H1 (cell line): ENCODE measurements around the gene RBMS1.

Source experiments
- CTCF ChIP-seq, 3 experiments: IDR thresholded peaks; 1 replicate in 2 of 3; 2 replicates in 1 of 3; pipeline versions ENCODE4 v1.5.1 to v1.6.1; 2011; ENCODE audit warnings: low read length in 3 of 3, mild to moderate bottlenecking in 3 of 3, inconsistent platforms in 2 of 3, low read depth in 1 of 3, moderate library complexity in 1 of 3; ENCODE audit not compliant: insufficient read depth in 1 of 3; ENCODE audit errors: control extremely low read depth in 1 of 3
- FOSL1 ChIP-seq: IDR thresholded peaks from 2 replicates; pipeline ENCODE4 v1.6.1; 2011; ENCODE audit warnings: mild to moderate bottlenecking, low read depth, low read length, moderate library complexity; ENCODE audit not compliant: insufficient read depth
- MAX ChIP-seq: IDR thresholded peaks from 2 replicates; pipeline ENCODE4 v1.6.1; 2012; ENCODE audit warnings: inconsistent platforms
- NRF1 ChIP-seq: IDR thresholded peaks from 2 replicates; pipeline ENCODE4 v1.6.1; 2011; ENCODE audit warnings: mild to moderate bottlenecking, low read depth, low read length, improper control_type of control experiment
- POLR2A ChIP-seq, 2 experiments: IDR thresholded peaks; 1 replicate in 1 of 2; 2 replicates in 1 of 2; pipeline ENCODE4 v1.6.1; 2011; ENCODE audit warnings: low read depth in 2 of 2, low read length in 2 of 2, mild to moderate bottlenecking in 2 of 2; ENCODE audit errors: control extremely low read depth in 1 of 2
- TAF7 ChIP-seq: optimal IDR thresholded peaks from 2 replicates; pipeline ENCODE3; 2011; ENCODE audit warnings: low read depth, mild to moderate bottlenecking, inconsistent platforms, low read length, moderate library complexity, borderline replicate concordance
- ZNF274 ChIP-seq: IDR thresholded peaks from 2 replicates; pipeline ENCODE4 v1.7.0; 2012; ENCODE audit warnings: low read length, borderline replicate concordance; ENCODE audit errors: extremely low read depth

GRCh38 chr2:160293391-160294091 is 200.1 kb downstream of the RBMS1 start:
- TF ChIP-seq CTCF (IDR thresholded peaks at IDR 0.05; ENCODE audit: control extremely low read depth in 1 of 3, insufficient read depth in 1 of 3, low read depth in 1 of 3, low read length in 3 of 3), result no peak
- no peak for TF ChIP-seq POLR2A (IDR thresholded peaks at IDR 0.05; ENCODE audit: control extremely low read depth in 1 of 2, low read depth in 2 of 2, low read length in 2 of 2)
- TF ChIP-seq NRF1, result no peak
- TF ChIP-seq ZNF274, result no peak
- TF ChIP-seq FOSL1, result no peak
- no peak for TF ChIP-seq TAF7
- TF ChIP-seq MAX, result no peak
